Brain pericyte (primary cell): ENCODE measurements around the gene GIT2.
"Not testable (repeated sequence)": the region's sequence is repeated elsewhere in the genome, so short reads cannot be mapped to it uniquely, and the experiment has no call there.

ENCODE experiments used
- DNase-seq: peaks from one replicate; pipeline ENCODE4 v3.0.0-alpha.2; 2012; ENCODE audit warnings: low read depth, low spot score

Gene GIT2

DNA sequence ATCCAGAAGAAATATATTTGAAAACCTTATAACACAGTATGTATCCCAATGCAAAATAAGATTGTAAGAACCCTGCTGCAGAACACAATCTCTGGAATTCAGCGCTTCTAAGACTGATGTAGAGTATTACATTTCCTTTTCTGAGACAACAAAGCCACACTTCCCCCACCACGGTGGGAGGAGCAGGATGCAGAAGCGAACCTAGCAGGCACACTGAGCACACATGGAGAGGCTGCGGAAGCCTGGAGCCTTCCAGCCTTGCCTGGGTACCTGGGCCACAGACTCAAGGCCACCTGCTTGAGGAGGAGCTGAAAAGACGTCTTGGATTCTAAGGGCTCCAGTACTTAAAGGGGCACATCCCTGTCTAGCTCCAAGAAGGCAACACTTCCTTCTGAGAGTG, 49.7 kb downstream of the GIT2 start:
- no peak for DNase-seq

DNA sequence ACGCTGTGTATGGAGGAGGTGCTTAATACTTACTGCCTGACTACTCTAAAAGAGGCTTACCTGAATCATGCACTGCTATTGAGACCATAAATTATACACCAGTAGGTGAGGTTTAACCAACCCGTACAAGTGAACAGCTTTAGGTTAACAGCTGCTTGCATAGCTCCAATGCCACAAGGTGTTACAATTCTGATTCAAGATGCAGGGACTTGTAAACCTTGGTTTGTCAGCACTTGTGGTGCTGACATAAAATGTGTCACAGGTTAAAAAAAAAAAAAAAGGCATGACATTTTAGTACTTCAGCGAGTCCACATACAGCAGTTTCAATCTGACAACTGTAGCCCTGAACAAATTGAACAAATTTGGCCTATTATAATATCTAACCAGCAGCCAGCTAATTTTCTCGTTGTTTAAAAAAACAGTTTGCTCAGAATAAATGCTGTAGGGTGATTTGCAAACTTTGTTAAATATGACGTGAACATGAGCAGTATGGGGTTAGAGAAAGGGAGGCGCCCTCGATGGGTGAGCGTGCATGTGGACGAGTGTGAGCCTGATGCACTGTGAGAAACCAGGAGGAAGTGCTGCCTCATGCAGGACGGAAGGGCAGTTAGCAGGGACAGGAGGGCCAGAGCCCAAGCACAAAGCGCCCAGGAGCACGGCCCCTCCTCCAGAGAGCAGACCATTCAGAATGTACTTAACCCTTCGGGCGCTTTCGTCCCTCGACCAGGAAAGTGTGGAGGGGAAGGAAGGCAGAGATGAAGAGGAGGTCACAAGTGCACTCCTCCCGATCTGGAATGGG, 51.4 kb downstream of the GIT2 start:
- no peak for DNase-seq

DNA sequence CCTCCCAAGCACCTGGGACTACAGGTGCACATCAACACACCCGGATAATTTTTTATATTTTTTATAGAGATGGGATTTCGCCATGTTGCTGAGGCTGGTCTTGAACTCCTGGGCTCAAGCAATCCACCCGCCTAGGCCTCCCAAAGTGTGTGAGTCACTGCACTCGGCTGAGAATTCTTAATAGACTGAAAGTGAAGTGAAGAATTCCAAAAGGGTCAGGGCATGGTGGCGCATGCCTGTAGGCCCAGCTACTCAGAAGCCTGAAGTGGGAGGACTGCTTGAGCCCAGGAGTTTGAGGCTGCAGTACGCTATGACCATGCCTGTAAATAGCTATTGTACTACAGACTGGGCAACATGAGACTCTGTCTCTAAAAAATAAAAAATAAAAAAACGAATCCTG, 52.4 kb downstream of the GIT2 start:
- no peak for DNase-seq

DNA sequence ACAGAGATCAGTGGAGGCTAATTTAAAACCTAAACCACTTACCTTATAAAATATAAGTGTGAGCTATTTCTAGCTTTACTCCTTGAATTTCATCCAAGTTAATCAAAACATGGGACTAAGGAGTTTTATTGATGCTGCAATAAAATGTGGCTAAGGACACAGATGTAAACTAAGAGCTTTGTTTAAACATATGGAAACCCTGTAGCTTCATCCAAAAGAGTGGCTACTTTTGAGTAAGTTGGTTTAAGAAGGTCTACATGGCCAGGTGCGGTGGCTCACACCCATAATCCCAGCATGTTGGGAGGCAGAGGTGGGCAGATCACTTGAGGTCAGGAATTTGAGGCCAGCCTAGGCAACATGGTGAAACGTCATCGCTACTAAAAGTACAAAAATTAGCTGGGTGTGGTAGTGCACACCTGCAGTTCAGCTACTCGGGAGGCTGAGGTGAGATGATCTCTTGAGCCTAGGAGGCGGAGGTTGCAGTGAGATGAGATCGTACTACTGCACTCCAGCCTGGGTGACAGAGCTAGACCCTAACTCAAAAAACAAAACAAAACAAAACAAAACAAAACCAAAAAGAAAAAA, 55.7 kb downstream of the GIT2 start:
- DNase-seq = no peak

DNA sequence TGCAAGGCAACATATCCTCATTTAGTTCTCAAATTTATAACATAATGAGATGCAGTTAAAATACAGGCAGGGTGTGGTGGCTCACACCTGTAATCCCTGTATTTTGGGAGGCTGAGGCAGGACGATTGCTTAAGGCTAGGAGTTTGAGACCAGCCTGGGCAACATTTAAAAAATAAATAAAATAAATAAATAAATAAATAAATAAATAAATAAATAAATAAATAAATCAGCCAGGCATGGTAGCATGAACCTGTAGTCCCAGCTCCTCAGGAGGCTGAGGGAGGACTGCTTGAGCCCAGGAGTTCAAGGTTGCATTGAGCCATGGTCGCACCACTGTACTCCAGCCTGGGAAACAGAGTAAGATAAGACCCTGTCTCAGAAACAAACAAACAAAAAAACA, 56.7 kb downstream of the GIT2 start:
- DNase-seq = no peak

DNA sequence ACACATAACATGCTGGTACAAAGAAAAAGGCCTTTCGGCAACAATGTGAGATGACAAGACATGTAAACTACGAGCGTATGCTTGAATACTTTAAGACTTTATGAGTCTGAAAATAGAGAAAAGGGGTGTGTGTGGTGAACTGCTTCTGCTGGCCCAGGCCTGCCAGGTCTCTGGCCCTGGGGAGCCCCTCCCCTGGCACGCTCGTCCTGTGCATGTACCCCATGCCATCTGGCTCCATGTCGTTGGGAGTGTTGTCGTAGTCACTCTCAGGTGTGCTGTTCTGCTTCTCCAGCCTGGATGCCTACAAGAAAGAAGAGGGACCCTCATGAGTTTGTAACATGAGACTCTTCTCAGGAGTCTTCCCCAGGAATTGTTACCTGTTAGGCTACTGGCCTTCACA, 57.2 kb downstream of the GIT2 start:
- no peak for DNase-seq

DNA sequence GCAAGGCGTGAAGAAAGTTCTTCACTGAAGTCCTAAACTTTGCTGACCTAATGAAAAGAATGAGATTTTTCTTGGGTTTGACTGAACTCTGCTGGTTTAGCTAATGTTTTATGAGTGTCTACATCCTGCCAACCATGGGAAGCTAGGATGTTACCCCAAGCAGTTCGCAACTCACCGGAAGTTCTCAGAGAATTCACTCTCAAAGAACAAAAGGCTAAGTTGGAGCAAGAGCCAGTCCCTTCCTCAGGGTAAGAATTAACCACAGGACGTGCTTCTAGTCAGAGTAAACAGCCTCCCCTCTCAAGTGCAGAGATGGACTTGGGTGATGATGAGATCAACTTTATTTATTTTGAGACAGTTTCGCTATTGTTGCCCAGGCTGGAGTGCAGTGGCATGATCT, 58.8 kb downstream of the GIT2 start:
- no peak for DNase-seq

DNA sequence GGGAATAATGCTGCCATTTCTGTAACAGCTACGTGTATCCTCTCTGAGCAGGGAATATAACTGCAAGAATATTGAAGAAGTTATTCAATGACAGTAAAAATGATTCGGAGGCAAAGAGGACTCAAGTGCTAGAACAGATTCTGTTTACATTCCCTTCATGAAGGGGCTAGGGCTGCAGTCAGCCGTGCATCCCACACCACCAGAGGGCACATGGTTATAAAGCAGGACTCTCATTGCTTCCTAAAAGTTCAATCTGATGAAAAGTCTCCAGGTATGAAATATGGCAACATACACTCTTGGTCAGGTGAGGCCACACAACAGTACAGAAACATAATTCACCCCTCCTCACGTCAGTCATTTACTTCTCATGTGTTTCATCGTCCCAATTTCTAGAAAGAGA, 62.1 kb downstream of the GIT2 start:
- DNase-seq = no peak

DNA sequence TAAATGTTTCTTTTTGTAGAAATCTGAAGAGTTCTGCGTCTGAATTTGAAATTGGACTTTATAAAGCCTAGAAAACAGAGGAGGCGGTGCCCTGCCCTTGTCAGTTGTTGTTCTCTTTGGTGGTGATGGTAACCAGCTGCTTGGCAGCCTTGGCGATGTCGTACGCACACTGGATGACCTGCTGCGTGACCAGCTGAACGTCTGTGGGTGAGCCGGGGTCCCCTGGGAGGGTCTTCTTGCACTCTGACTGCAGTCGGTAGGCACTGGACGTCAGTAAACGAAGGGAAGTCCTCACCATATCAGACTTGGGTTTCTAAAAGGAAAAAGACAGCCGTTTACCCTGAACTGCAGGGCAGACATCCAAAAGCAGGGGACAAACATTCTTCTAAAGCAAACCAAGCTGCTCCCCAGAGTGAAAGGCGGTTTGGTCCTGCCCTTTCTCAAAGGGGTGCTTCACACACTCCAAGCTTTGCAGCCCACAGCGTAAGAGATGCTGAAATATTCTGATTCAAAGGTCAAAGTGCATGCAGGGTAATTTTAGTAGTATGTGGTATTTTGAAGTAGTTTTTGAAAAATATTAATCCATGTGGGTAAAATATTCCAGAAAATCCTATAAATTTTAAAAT, 63.2 kb downstream of the GIT2 start:
- DNase-seq = no peak

DNA sequence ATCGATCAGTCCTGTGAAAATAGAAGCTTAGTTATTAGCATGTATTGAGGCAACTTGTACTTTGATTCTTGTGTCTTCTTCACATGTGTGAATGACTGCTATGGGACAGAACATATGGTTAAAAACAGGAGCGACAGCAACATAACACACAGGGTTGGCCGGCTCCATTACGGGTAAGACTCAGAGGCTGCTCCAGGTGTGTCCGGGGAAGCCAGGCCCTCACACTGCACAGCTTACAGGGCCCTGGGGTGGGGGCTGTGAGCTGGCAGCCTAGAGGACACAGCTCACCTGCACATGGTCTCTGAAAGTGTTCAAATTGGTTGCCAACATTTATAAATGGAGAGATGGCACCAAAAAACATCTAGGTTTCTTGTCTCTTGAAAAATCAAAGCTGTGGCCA, 65.0 kb downstream of the GIT2 start:
- DNase-seq = no peak

DNA sequence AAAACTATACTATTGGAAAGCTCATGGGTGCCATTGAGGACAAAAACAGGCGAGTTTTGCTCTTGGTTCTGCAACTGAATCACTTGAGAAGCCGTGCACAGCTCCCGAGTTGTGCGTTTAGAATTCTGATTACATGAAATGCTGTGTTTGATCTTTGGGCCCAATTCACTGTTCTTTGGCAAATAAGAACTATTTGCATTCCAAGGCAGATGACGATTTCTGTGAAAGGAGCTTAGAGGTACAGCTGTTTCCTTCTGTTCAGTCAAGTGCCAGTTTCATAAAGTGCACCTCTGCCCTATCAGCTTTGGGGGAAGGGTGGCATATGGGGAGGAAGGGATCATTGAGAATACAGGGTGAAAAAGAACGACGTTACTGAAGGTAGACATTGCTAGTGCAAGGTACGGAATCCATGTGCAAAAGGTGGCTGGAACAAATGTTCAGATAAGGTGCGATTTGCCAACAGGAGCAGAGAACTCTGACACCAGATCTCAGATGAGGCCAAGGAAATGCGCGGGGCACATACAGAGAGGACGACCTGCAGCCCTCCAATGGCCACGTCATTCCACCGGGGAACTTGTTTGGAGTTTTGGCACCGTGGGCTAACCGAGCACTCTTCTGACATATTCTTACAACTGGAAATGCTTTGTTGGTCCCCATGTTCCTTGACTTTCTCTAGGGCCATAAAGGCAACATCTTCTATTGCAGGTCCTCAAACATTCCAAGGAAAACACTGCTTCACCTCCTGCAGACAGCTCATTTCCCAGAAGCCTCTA, 66.0 kb downstream of the GIT2 start:
- no peak for DNase-seq

DNA sequence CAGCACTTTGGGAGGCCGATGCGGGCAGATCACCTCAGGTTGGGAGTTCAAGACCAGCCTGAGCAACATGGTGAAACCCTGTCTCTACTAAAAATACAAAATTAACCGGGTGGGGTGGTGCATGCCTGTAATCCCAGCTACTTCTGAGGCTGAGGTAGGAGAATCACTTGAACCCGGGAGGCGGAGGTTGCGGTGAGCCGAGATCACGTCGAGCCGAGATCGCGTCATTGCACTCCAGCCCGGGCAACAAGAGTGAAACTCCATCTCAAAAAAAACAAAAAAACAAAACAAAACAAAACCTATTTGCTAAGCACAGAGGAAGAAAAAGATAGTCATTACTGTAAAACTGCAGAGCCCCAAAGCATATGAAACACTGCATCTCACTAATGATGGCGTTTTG, 66.8 kb downstream of the GIT2 start:
- not testable (repeated sequence) for DNase-seq

DNA sequence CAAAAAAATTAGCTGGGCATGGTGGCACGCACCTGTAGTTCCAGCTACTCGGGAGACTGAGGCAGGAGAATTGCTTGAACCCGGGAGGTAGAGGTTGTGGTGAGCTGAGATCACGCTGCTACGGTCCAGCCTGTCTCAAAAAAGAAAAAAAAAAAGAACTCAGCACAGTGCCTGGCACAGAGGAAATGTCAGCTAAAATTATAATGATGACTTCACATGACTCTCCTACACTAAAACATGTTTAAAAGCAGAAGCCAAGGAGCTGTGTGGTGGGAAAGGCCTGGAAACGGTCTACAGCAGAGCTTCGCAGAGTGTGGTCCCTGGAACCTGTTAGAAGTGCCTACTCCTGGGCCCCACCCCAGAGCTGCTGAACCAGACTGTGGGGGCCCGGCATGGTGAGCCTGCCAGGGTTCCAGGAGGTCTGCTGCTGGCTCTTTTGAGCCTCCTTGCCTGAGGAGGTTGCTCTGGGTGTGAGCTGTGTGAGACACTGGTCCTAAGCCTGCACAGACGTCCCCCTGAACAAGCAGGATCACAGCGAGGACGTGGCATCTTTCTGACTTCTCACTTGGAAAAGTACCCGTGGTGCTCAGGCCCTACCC, 68.0 kb downstream of the GIT2 start:
- no peak for DNase-seq

DNA sequence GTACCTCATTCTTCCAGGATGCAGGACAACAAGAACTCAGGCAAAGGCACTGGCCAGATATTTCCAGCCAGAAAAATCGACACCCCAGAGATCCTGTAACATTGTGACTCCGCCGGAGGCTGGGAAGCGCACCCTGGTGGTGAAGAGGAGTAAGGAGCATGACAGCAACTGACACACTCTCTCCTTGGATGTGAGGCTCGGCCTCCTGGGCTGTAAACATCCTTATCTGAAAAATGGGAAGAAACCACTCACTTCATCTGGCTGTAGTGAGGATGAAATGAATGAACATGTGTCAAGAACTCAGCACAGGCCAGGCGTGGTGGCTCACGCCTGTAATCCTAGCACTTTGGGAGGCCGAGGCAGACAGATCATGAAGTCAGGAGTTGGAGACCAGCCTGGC, 68.5 kb downstream of the GIT2 start:
- DNase-seq = no peak

DNA sequence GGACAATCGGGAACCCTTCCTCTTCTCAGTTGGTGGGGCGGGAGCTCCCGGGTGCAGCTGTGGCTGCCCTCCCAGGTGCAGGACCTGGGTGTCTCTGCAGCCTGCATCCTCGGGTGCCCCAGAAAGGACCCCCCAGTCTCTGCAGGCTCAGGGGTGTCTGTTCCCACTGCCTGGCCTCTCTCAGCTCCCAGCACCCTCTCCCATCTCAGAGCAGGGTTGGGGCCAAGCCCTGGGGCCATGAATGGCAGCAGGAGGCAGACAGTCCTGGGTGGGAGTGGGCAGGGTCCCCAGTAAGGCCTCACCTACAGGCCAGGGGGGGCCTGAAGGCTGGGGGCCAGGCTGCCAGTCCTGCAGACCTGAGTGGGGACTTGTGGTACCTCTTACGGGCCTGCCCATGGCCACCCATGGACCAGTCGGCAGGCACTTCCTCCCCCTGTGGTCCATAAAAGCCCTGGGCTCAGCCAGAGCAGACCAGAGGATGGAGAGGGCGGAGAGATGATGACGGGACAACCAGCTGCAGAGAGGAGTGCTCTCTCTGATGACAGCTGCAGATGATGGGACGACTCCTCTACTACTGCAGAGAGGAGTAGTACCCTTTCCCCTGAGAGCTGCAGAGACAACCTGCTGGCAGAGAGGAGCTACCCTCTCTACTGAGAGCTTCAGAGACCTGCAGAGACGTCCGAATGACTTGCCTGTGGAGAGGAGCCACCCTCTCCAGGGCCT, 69.5 kb downstream of the GIT2 start:
- no peak for DNase-seq

DNA sequence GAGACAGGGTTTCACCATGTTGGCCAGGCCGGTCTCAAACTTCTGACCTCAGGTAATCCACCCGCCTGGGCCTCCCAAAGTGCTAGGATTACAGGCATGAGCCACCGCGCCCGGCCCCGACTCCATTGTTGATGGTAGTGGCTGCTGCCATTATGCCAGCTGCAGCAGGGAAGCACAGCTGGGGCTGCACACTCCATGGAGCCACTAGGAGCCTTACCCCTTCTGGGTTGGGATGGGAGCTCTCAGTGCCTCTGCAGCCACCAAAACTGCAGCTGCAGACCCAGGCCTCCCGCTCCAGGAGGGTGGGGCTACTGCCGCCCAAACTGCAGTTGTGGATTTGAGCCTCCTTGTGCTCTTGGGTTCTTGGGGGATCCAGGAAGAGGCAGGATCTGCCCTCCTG, 70.2 kb downstream of the GIT2 start:
- no peak for DNase-seq

DNA sequence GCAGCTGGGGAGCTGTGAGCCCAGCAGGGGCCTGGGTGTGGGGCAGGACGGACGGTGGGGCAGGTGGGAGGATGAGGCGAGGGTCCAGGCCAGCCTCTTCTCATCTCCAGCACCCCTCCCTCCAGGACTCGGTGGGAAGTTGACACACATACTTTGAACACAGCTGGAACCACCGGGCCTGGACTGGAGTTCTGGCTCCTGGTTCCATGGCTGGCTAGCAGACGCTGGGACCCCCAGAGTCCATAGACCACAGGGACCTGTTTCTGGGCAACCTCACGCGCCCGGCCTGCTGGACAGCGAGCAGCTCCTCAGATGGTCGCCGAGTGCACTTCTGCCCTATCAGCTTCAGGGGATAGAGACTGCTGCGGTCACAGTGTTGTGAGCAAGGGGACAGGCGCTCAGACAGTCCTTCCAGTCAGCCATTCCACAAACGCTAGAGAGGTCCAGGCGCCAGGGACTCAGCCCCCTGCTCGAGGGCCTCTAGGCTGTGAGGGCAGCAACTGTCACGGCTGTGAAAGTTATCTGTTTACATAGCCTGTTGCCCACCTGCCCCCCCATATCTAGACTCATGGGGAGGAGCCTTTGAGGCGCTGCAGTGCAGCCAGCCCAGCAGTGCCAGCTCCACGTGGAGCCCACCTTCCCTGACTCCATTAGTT, 70.9 kb downstream of the GIT2 start:
- no peak for DNase-seq

DNA sequence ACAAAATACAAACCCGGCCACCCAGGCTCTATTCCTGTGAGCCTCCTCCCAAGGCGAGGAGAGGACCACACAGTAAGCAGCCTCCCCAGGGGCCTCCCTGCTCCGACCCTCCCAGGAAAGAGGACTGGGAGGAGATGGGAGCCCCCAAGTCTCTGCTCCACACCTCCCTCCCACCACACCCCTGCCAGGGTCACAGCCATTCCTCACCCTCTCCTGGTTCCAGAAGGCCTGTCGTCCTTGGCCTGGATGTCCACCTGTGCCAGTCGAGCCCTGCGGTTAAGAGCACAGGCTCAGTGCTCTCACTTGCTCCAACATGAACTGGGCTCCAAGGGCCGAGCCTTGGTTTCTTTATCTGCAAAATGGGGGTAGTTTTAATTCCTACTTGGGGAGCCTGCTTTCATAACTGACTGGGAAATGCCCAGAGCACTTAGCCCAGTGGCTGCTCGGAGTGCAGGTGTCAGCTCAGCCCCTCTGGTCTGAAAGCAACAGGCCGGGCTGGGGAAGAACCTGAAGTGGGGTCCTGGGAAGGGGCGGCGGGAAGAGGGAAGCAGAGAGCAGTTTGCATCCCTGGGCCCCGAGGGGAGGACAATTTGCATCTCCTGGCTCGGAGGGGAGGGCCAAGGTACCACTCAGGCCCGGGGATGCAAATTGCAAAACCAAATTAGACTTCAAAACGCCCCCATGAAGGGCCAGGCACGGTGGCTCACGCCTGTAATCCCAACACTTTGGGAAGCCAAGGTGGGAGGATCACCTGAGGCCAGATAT, 72.5 kb downstream of the GIT2 start:
- no peak for DNase-seq

DNA sequence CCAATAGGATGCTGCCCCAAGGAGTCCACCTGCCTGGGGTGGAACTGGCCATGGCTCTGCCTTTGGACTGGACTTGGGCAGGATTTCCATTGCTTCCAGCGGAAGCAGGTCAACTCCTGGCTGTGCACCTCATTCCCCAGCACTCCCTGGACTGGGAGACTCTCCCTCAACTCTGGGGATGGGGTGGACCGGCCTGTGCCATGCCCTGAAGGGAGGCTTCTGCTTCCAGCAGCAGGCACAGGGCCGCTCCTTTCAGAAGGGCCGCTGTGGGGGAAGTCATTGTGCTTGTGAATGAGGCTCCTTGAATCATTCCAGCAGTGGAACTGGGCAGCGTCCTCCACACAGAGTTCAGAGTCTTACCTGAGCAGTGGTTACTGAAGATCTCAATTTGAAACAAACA, 73.1 kb downstream of the GIT2 start:
- no peak for DNase-seq

DNA sequence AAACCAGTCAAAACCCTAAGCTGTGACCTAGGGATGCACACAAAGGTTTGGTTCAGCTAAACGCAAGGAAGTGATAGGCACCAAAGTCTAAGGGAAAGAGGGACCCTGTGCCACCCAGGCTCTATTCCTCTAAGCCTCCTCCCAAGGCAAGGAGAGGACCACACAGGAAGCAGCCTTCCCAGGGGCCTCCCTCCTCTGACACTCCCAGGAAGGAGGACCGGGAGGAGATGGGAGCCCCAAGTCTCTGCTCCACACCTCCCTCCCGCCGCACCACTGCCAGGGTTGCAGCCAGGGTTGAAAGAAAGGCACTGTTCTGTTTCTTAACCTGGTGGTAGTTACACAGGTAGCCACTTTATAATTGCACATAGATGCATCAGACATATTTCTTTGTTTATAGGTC, 74.2 kb downstream of the GIT2 start:
- DNase-seq = no peak
